Measurements from ENCODE around the gene LPP.

GRCh38 chr3:188796122-188796631, 642.2 kb downstream of the LPP start:
- TF ChIP-seq POLR2A (IDR thresholded peaks at IDR 0.05; ENCODE audit: low read depth, low read length) (no peak), POLR2AphosphoS5 (IDR thresholded peaks at IDR 0.05; ENCODE audit: low read depth, low read length) (no peak), TAF1 (IDR thresholded peaks at IDR 0.05; ENCODE audit: low read depth, low read length) (no peak), POU2F2 (IDR thresholded peaks at IDR 0.05; ENCODE audit: low read depth, low read length) (no peak), PAX5 (IDR thresholded peaks at IDR 0.05; ENCODE audit: insufficient read depth, low read length, severe bottlenecking) (no peak)

All from GM12891 (cell line).